Panc1 (cell line): ENCODE measurements around the gene ASB11. TPM values are rescaled to one million over a fixed set of nuclear protein-coding genes. Genes with fewer than 3 reads are reported as not detected.

Source experiments
- ATAC-seq: fragments of 200-7000 bp; cut with Tn5 transposase; 2 replicates; pipeline ENCODE4 v1.9.1; 2020; ENCODE audit warnings: mild to moderate bottlenecking, moderate library complexity
- BruUV-seq: library from RNA; stranded (reverse); fragments of 400-500 nt; replicated peaks from 2 replicates; lab custom pipeline; 2021; lab: Mats Ljungman, UMichigan
- CTCF ChIA-PET: fragments of 300-600 bp; sonication (Branson Sonifier 250); formaldehyde crosslinking; loops from one replicate; lab custom pipeline; 2022; ENCODE audit warnings: antibody characterized with exemption; lab: Charles Lee
- POLR2A ChIA-PET: fragments of 300-600 bp; sonication (Branson Sonifier 250); formaldehyde crosslinking; loops from one replicate; lab custom pipeline; 2022; ENCODE audit warnings: antibody characterized with exemption; lab: Charles Lee
- DNase-seq: peaks from one replicate; pipeline ENCODE4 v3.0.0-alpha.2; 2010; ENCODE audit warnings: low read depth, low spot score
- H3K27ac ChIP-seq: 2 replicates; pipeline ENCODE4 v1.5.1; 2011; ENCODE audit warnings: mild to moderate bottlenecking, low read length, inconsistent platforms
- H3K27me3 ChIP-seq: fragments of 200-500 bp; sonication (Bioruptor generic); 2 replicates; pipeline ENCODE4 v1.6.0; 2014; ENCODE audit warnings: low read length, inconsistent platforms; ENCODE audit not compliant: control insufficient read depth, insufficient read depth
- H3K36me3 ChIP-seq: fragments of 200-500 bp; sonication (Bioruptor generic); 2 replicates; pipeline ENCODE4 v1.5.1; 2014; ENCODE audit warnings: inconsistent platforms, mild to moderate bottlenecking, low read length, moderate library complexity; ENCODE audit not compliant: control insufficient read depth, insufficient read depth
- H3K4me1 ChIP-seq: 2 replicates; pipeline ENCODE4 v1.5.1; 2011; ENCODE audit warnings: inconsistent platforms, mild to moderate bottlenecking, low read length, moderate library complexity; ENCODE audit not compliant: control insufficient read depth, insufficient read depth
- H3K4me3 ChIP-seq, 2 experiments: 2 replicates each; pipeline ENCODE4 v1.5.1; 2011 to 2012; ENCODE audit warnings: low read depth in 2 of 2, low read length in 2 of 2, mild to moderate bottlenecking in 2 of 2, inconsistent platforms in 1 of 2, moderate library complexity in 1 of 2
- H3K9me3 ChIP-seq: fragments of 200-500 bp; sonication (Bioruptor generic); 2 replicates; pipeline ENCODE4 v1.5.1; 2014; ENCODE audit warnings: low read depth, mild to moderate bottlenecking, inconsistent platforms, low read length, moderate library complexity; ENCODE audit not compliant: control insufficient read depth, insufficient read depth
- POLR2AphosphoS5 ChIP-seq: IDR thresholded peaks from 2 replicates; pipeline ENCODE4 v1.6.1; 2012; ENCODE audit warnings: mild to moderate bottlenecking, low read depth, low read length, moderate library complexity
- SIN3A ChIP-seq: IDR thresholded peaks from 2 replicates; pipeline ENCODE4 v1.6.1; 2012; ENCODE audit warnings: low read depth, mild to moderate bottlenecking, low read length, moderate library complexity, borderline replicate concordance; ENCODE audit not compliant: insufficient read depth
- TCF7L2 ChIP-seq: IDR thresholded peaks from 2 replicates; pipeline ENCODE4 v1.6.1; 2011; ENCODE audit warnings: mild to moderate bottlenecking, low read depth, low read length, inconsistent platforms
- in situ Hi-C: cut with HindIII; loops from 2 replicates; pipeline ENCODE4 v1.10.0; 2016; ENCODE audit warnings: low sequenced_read_pairs, low pct_unique_long_range_greater_than_20kb
- intact Hi-C: fragments of 100-400 bp; cut with micrococcal nuclease; formaldehyde crosslinking; loops from one replicate; pipeline ENCODE4 v1.10.0; 2022; ENCODE audit not compliant: unreplicated experiment
- total RNA-seq: library from RNA; stranded (reverse); gene quantifications from one replicate; pipeline ENCODE4 v1.2.1, GENCODE V29; 2021; ENCODE audit not compliant: unreplicated experiment
- TF ChIP-seq, protein P1 (sequence below), 2 experiments: IDR thresholded peaks; 2 replicates each; pipeline ENCODE4 v1.6.1; 2011 to 2012; ENCODE audit warnings: low read depth in 2 of 2, control low read depth in 1 of 2, low read length in 1 of 2, mild to moderate bottlenecking in 1 of 2, moderate library complexity in 1 of 2; ENCODE audit not compliant: insufficient read depth in 1 of 2
- TF ChIP-seq, protein P2 (sequence below): fragments of 450-650 bp; IDR thresholded peaks from 2 replicates; pipeline ENCODE4 v1.5.1; 2017; ENCODE audit warnings: mild to moderate bottlenecking

Gene ASB11
- total RNA-seq, 1 experiment from 2014 or later, result not detected

DNA sequence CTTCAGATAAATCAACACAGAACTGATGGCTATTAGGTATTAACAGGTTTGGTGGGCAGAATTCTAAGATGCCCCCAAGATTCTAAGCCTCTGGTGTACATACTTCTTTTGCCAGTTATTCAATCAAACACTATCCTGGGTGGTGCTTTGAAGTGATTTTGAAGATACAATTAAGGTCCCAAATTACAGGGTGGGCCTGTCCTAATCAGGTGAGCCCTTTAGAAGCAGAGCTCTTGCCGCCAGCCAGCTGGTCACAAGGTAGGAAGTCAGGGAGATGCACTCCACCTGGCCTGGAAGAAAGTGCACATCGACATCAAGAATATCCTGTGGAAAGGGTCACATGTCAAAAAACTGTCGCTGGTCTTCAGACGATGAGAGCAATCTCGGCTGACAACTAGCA lies 75.0 kb downstream of the ASB11 start:
- Histone ChIP-seq H3K4me1 (no peaks in the 10 kb centered on the region), H3K36me3 (no peaks in the 10 kb centered on the region), H3K4me3 (no peak overlapping the region), H3K27me3 (no peaks in the 10 kb centered on the region), H3K9me3 (no peaks in the 10 kb centered on the region), H3K27ac (no peak overlapping the region)
- DNase-seq (no peak), ATAC-seq (no peak)
- intact Hi-C loops, result loop anchor here (10.0 kb wide), 1 partner anchor 96 kb away; no protein-coding TSS in a partner anchor
- ChIA-PET CTCF (no interaction called here), POLR2A (no interaction called here)
- no TSS peak for BruUV-seq
- TF ChIP-seq SIN3A (no peak), TCF7L2 (no peak), POLR2AphosphoS5 (no peak)
- TF ChIP-seq, protein P1, sequence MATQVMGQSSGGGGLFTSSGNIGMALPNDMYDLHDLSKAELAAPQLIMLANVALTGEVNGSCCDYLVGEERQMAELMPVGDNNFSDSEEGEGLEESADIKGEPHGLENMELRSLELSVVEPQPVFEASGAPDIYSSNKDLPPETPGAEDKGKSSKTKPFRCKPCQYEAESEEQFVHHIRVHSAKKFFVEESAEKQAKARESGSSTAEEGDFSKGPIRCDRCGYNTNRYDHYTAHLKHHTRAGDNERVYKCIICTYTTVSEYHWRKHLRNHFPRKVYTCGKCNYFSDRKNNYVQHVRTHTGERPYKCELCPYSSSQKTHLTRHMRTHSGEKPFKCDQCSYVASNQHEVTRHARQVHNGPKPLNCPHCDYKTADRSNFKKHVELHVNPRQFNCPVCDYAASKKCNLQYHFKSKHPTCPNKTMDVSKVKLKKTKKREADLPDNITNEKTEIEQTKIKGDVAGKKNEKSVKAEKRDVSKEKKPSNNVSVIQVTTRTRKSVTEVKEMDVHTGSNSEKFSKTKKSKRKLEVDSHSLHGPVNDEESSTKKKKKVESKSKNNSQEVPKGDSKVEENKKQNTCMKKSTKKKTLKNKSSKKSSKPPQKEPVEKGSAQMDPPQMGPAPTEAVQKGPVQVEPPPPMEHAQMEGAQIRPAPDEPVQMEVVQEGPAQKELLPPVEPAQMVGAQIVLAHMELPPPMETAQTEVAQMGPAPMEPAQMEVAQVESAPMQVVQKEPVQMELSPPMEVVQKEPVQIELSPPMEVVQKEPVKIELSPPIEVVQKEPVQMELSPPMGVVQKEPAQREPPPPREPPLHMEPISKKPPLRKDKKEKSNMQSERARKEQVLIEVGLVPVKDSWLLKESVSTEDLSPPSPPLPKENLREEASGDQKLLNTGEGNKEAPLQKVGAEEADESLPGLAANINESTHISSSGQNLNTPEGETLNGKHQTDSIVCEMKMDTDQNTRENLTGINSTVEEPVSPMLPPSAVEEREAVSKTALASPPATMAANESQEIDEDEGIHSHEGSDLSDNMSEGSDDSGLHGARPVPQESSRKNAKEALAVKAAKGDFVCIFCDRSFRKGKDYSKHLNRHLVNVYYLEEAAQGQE (IDR thresholded peaks at IDR 0.05; ENCODE audit: insufficient read depth in 1 of 2, low read depth in 2 of 2, low read length in 1 of 2), result no peak
- TF ChIP-seq, protein P2, sequence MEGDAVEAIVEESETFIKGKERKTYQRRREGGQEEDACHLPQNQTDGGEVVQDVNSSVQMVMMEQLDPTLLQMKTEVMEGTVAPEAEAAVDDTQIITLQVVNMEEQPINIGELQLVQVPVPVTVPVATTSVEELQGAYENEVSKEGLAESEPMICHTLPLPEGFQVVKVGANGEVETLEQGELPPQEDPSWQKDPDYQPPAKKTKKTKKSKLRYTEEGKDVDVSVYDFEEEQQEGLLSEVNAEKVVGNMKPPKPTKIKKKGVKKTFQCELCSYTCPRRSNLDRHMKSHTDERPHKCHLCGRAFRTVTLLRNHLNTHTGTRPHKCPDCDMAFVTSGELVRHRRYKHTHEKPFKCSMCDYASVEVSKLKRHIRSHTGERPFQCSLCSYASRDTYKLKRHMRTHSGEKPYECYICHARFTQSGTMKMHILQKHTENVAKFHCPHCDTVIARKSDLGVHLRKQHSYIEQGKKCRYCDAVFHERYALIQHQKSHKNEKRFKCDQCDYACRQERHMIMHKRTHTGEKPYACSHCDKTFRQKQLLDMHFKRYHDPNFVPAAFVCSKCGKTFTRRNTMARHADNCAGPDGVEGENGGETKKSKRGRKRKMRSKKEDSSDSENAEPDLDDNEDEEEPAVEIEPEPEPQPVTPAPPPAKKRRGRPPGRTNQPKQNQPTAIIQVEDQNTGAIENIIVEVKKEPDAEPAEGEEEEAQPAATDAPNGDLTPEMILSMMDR, result no peak
- in situ Hi-C loops, result no loop called here

DNA sequence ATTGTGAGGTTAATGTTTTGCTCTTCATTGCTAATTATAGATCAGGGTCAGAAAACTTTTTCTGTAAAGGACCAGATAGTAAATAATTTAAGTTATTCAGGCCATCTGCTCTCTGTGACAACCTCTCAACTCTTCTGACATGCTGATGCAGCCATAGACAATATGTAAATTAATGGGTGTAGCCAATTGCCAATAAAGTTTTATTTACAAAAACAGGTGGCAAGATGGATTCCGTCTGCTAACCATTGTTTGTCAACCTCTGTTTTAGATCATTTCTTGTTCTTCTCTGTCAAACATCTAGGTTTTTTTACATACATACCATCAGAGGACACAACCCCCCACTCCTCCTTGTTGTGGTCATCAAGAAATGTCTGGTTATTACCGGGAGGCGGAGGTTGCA lies 79.3 kb downstream of the ASB11 start:
- no peak overlapping the region for H3K4me3 ChIP-seq
- in situ Hi-C loops (no loop called here), intact Hi-C loops (no loop called here)
- H3K27ac ChIP-seq, result no peak overlapping the region
- no peaks in the 10 kb centered on the region for H3K36me3 ChIP-seq
- TF ChIP-seq, protein P1 (IDR thresholded peaks at IDR 0.05; ENCODE audit: insufficient read depth in 1 of 2, low read depth in 2 of 2, low read length in 1 of 2), result no peak
- DNase-seq, result no peak
- no peaks in the 10 kb centered on the region for H3K9me3 ChIP-seq
- no peaks in the 10 kb centered on the region for H3K4me1 ChIP-seq
- ATAC-seq, result no peak
- no peaks in the 10 kb centered on the region for H3K27me3 ChIP-seq
- POLR2A ChIA-PET, result no interaction called here
- CTCF ChIA-PET, result no interaction called here
- BruUV-seq, result no TSS peak
